GM18499 (cell line): ENCODE data around the gene REPS2.

ENCODE experiments used
- ATAC-seq: cut with Tn5 transposase; IDR thresholded peaks from one replicate; pipeline ENCODE4 v1.9.1; 2021; ENCODE audit warnings: moderate number of reproducible peaks; ENCODE audit not compliant: insufficient read depth, unreplicated experiment

REPS2 gene

DNA sequence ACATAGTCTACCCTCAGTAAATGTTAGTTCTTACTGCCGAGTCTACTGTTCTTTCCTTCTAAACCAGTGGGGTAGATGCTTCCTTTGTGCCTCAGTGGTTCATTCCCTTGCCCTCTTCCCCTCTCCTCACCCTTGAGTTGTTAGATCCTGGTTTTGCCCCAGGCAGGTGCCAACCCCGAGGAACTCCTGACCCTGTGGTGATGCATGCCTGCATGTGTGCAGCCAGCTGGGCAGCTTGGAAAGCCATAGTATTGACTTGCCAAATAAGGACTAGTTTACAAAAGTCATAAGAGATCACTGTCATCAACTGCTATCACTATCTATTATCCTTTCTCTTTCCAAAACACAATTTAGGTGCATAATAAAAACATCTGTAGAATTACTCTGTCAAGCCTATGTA is 50.9 kb downstream of the REPS2 start:
- ATAC-seq: no peak

DNA sequence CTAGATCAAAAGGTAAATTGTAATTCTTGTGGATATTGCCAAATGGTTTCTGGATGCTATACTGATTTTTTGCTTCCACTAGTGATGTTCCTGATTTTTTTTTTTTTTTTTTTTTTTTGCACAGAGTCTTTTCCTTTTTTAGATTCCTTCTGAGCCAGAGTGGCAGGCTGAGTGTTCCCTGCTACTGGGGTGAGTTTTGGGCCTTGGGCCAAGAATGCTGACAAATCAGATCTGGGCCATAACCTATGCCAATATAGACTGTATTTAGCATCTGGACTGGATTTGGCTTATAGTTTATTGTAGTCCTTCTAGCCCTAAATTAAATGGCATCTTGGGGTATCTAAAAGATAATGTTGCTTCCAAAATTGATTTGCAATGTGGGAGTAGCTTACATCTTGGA is 52.8 kb downstream of the REPS2 start:
- ATAC-seq: no peak

DNA sequence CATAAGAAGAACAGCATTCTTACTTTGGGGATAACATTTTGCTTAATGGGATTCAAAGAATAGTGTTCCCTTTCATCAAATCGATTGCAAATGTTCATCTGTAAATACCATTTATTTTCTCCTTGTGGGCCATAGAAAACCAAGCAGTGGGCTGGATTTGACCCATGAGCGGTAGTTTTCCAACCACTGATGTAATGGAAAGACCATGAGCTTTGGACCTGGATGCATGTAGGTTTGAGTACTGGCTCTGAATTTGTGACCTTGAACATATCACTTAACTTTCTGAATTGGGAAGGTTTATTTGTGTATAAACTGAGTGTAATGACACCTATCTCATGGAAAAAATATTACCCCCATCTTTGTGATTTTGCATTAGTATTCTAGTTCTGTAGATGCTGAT is 54.3 kb downstream of the REPS2 start:
- ATAC-seq: no peak

DNA sequence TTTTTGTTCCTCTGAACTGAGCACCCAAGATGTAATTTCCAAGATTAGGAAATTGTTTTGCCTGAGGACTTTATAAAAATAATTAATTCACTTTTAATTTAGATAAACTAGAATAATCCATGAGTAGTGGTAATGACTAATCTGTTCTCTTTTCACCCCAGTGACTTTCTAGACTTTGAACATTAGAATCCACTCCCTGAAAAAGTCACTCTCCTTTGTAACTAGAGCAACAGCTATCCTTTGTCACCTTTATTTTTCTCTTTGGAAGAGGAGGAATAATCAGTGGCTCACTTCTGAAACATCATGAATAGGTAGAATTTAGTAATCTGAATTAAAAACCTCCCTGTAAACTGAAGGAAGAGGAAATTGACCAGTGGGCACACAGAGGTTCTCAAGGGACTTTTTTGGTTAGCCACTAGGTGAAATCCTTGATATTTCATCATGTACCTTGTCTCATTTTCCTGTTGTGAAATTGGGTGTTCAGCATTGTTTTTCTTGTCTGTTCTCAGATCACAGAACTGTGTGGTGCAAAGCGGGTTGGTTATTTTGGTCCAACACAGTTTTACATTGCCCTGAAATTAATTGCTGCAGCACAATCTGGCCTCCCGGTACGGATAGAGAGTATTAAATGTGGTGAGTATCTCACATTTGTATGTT is 59.4 kb downstream of the REPS2 start:
- no peak for ATAC-seq

DNA sequence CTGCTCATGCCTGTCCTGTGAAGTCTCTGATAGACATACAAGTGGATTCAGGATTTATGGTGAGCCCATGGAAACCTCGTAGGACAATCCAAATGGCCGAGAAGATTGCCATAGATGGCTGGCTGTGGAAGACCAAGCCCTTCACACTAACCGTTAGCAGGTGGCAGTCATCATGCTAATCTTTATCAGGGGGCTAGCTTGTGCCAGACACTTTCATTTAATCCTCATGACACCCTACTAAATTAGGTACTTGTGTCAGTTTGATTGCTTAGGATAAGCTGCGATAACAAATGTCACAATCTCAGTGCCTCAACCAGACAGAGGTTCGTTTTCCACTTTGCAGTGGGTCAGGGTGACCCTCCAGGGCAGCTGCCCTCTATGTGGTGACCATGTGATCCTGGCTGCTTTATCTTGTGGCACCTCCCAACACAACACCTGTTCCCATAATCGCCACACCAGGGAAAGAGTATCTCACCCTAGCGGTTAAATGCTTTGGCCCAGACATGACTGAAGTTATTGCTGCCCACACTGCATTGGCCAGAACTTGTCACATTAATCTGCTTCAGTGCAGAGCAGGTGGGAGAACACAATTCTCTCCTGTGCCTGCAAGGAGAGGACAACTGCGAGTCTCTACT is 60.8 kb downstream of the REPS2 start:
- ATAC-seq: no peak

DNA sequence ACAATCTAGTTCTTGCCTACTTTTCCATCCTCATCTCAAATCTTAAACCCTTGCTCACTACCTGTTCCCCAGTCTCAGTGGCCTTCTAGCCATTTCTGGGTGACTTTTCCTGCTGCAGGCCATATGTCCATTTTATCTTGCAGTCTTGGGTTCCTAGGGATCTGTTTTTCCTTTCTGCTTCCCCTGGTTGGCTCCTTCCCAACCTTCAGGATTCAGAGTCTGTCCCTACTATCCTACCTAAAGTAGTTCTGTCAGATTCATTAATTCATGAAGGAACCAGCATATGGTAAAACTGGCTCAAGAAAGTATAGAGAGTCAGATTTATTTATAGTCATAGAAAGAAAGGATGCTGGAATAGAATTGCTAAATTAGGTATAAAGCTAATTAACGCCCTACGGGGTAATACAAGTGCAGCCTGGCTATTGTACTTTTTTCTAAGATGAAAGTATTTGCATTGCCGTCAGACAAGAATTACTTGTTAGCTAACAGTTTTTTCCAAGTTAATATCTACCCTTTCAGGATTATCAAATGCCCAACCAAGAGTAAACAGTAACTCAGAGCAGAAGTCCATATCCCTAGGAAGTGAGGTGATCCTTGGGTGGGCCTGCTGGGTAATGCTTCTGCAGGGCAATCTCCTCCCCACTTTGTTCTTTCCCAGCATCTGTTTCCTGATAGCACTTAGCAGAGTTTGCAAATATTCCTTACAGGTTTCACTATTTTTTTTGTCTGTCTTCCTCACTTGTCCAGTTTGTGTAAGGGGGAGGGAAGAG is 63.6 kb downstream of the REPS2 start:
- no peak for ATAC-seq

DNA sequence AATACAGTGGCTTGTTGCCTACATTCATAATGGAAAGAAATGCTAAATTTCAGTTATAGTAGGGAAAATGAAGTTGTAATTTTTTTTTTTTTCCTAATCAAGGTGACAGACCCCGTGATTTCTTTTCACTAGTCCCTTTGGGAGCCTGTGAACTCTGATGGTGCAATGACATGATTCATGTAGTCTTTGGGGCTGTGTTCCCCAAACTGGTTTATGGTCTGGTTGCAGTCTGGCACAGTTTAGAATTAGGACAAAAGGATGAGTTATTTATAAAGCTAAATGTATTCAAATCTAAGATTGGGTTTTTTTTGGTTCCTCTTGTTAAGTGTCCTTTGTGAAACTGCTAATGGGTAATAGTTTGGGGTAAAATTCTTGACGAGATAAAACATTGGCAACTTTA is 66.0 kb downstream of the REPS2 start:
- no peak for ATAC-seq

DNA sequence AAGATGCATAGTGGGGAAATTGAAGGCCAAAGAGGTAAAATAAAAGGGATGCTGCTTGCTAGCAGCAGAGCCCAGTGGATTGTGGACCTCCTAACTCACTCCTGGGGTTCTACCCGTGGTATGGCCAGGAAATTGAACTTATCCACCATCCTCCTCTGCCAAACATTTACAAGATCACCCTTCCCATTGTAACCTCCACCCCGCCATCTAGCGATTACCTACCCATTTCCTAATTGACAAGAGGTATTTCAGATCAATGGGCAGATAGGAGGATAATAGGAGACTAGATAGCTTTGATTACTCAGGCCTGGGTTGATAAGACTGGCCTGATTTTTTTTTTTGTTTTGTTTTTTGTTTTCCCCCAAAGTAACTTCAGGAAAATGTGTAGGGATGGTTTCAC is 67.8 kb downstream of the REPS2 start:
- ATAC-seq: no peak

DNA sequence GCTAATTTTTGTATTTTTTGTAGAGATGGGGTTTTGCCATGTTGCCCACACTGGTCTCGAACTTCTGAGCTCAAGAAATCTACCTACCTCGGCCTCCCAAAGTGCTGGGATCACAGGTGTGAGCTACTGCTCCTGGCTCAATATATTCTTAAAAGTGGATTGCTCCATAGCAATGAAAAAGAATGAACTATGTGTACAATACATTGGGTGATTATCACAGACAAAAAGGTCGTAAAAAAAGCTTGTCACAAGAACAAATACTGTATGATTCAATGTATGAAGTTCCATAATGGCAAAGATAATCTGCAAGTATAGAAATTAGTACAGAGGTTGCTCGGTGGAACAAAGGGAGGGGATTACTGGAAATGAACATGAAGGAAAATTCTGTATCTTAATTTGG is 70.7 kb downstream of the REPS2 start:
- no peak for ATAC-seq

DNA sequence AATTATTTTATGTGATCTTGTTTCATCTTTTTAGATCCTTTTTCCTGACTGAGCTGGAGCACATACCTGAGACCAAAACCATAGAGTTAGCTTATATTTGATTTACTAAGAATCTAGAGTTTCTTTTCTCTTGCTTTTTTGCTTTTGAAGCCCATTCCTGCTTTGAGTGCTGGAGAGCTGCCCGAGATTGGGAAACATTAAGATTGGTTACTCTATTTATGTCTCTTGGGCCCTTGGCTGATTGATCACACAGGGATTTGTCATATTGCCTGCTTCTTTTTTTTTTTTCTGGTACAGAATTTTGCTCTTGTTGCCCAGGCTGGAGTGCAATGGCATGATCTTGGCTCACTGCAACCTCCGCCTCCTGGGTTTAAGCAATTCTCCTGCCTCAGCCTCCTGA is 73.9 kb downstream of the REPS2 start:
- no peak for ATAC-seq

DNA sequence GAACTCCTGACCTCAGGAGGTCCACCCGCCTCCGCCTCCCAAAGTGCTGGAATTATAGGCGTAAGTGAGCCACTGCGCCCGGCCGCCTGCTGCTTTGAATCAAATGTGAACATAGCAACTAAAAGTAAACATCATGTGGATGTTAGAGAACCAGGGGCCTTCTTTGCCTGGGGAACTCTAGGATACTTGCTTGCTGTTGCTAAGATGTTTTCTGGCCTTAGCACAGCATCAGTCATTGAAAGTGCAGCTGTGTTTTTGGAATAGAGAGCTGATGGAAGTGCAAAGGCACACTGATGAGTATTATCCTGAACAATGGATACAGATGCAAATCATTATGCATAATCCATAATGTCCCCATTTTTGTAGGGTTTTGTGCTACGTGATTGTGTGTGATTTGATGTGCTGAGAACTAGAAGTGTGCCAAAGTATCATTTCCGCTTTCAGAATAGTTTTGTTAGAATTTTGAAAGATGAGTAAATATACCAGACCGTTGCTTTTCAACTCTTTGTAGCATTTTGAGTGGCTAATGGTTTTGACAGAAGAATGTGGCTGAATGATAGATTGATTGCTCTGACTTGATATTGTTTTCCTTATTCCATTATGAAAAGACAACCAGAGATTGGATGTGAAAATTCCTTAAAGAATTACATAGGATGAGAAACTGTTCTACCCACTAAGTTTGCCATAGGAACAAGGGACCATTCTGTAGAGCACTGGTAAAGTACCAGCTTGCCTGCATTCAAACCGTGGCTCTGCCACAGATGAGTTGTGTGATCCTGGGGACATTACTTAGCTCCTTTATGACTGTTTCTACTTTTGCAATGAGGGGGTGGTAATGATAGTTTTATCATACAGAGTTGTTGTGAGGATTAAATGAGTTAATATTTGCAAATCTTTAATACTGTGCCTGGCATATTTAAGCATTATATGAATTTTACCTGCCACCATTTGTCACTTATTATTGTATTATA is 74.7 kb downstream of the REPS2 start:
- ATAC-seq: no peak

DNA sequence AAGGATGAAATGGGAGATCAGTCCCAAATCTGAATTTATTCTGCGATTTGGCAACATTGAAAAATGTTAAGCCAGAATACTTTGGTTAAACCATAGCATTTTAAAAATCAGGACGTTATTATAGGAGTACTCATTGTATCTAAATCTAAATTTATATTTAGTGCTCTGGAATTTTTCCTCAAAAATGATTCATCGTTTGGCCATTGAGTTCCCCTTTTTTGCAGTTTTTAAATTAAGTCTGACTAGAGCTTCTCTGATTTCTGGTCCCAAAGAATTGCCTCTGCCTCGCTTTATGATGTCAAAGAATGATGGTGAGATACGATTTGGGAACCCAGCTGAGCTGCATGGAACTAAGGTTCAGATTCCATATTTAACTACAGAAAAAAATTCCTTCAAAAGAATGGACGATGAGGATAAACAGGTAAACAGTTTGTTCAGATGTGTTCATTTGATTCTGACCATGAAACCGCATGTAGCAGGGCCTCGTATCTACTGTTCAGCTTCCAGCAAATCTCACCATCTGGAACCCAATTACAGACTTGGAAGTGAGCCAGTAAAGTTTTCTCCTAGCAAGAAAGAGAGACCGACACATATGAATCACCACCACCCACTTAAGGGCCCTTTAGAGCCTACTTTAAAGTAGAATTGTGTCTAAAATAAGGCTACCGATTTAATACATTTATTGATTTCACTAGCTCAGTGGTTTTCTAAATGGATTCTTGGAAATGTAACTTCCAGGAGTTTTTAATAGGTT is 75.6 kb downstream of the REPS2 start:
- ATAC-seq: no peak

DNA sequence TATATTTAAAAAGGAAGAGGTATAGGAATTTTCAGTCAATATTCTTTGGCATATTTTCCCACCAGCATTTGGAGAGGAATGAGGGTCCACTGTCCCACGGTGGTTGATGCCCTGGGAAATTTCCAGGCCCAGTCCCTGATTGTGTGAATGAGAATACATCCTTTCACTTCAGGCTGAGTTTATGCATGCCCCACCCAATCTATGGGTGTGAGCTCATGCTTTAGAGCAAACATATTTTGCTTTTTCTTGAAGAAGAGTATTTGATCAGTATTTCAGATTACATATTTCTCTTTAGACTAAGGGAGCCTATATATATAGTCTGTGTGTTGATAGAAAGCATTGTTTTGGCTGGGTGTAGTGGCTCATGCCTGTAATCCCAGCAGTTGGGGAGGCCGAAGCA is 77.2 kb downstream of the REPS2 start:
- no peak for ATAC-seq

DNA sequence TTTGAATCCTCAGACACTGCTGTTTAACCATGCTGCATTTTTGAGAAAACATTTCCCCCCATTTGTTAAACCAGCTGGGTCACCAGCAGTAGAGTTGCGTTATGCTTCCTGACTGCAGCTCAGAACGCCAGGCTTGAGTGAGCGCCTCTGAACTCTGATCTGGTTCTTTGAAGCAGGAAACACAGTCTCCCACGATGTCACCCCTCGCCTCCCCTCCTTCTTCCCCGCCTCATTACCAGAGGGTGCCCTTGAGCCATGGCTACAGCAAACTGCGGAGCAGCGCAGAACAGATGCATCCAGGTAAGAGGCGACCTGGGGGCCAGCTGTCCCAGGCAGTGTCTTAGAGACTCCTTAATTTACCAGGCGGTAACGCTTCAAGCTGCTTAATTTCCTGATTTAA is 78.4 kb downstream of the REPS2 start:
- ATAC-seq: no peak

DNA sequence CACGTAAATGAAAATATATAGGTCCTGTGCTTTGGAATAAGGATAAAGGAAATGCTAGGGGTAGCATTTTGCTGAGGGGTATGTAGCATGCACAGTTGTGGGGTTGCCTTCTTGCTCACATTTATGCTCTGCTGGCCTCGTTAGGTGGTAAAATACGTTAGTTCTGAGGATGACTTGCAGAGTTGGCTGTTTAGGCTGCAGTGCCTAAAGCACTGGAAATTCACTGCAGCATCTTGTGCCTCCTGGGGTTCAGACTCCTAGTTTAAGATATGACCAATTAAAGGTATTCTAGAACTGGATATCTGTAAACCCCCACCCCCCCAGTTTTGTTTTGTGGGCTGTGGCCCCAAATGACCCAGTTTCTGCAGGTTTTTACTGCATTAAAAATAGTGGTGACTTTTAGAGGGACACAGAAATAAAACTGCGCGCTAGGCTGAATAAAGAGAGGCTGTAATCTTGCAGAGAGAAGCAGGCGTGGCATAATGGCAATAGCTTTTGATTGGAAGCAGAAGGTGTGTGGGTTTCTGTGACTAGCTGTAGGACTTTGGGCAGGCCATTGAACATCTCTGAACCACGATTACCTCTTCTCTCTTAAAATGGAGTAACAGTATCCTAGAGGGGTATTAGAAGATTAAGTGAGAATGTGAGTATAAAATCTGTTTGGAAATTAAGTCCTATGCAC is 79.3 kb downstream of the REPS2 start:
- ATAC-seq: no peak

DNA sequence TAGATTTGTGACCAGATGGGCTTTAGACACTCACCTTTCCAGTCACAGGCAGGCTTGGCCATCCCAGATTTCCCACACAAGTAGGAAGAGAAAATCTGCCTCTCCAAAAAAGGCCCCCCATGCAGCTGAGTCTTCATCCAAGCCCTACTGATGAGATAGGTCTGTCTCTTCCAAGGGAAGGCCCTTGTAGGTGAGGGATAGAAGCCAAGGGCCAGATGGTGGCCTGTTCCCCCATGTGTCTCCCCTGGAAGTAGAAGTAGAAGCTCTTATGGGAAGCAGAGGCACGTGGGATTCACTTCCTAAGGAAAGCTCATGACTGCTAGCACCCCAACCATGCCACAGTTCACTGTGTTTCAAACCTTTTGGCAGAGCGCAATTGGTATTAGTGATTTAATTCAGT is 81.5 kb downstream of the REPS2 start:
- ATAC-seq: no peak

DNA sequence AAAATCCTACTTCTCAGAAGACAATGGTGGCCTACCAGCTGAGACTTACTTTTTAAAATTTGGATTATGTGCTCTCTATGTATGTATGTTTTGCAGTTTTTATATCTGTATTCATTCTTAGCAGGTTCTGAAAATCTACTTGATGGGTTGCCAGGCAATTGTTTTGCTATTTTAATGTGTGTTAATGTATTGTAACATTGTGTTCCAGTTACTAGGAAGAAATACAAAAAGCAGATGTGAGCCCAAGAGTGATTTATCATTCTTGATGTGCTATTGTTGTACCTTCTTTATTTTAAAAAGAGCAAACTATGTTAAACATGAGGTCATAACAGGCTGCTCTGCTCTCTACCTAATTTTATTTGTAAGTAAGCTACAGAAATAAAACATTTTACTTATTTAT is 81.9 kb downstream of the REPS2 start:
- no peak for ATAC-seq

DNA sequence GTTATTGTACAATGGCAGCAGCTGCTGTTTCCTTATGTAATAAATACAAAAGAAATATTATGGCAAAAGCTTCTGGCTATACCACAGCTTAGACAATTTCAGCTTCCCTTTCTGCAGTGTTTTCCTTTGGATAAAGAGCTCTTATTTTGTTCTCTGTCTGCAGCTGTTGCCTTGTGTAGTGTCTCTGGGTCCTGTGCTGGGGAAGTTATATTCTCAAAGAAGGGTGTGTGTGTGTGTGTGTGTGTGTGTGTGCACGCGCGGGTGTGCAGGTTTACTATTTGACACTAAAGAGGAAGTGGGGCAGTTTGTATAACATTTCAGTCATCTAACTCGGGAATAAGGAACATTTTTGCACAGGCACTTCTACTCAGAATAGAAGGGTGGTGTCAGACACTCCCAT is 83.6 kb downstream of the REPS2 start:
- no peak for ATAC-seq

DNA sequence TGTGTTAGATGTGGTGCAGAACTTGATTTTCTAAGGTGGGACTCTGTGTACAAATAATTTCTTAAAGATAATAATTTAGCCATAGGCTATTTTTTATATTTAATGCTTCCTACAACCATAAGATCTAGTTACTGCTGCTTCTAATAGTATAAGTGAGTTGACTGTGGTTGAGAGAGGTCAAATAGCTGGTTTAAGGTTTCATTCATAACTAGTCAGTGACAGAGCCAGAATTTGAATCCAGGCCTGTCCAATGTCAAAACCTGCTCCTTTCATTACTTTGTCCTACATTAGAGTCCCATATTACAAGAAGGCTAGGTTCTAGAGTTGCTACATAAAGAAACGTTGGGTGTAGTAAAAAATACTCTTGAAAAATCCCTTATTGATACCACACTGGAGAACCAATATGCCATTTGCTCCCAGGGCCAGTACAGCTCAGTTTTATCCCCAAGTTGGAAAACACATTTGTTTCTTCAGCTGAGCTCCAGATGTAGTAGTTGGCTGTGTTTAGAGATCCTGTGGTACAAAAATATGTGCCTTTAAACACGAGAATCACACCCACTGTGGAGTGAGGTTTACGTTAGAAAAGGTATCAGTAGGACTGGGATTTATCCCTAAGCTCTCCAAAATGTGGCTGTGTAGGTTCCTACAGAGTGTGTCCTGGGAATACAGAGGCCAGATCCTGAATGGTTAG is 84.3 kb downstream of the REPS2 start:
- ATAC-seq: no peak
